Fibroblast of pulmonary artery (primary cell): ENCODE data around the gene RAB12.

Experiments used
- DNase-seq: peaks from one replicate; pipeline ENCODE4 v3.0.0-alpha.2; 2010; ENCODE audit warnings: low read depth
- H3K4me3 ChIP-seq: replicated peaks from 2 replicates; pipeline ENCODE4 v1.5.1; 2011; ENCODE audit warnings: low read depth, mild to moderate bottlenecking, control low read depth, low read length, moderate library complexity
- CTCF ChIP-seq: IDR thresholded peaks from 2 replicates; pipeline ENCODE4 v1.5.1; 2011; ENCODE audit warnings: mild to moderate bottlenecking, control low read depth, low read length, inconsistent platforms; ENCODE audit errors: missing control alignments

RAB12 gene

DNA sequence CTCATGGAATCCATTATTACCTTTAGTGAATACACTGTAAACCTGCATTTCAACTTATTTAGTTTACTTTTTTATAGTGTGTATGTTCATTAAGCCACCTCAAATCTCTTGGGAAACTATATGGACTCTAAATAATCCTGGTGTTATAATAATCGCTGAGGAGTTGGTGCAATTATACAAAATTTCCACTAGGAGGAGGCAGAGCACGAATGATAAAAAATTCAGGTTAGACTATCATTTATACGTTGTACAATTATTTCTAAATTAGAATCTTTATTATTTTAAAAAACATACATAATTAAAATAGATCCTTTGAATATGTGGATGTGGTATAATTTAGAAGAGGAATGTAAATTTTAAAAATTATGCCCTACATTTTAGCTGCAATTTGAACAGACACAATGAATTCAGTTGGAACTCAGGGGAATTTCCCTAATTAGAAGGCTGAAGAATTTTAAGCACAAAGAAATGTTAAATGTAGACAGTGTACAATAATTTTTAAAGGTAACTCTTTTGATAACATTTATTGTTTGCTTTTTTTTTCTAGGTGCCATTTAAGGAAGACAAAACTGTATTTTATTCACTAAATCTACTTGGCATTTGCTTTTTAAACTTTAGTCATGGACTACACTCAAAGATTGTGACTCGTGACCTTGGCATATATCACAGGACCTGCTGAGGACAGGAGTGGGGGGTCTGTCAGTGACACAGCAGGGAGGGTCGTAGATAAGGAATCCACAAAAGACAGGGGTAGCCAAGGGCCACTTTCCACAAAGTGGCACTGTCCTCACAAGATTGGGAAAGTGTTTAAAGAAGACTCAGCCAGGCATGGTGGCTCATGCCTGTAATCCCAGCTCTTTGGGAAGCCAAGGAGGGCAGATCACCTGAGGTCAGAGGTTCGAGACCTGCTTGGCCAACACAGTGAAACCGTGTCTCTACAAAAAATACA, 45.5 kb downstream of the RAB12 start:
- peak; percentile 49 for DNase-seq
- no peak overlapping the region for H3K4me3 ChIP-seq
- peak; percentile 68 for TF ChIP-seq CTCF

DNA sequence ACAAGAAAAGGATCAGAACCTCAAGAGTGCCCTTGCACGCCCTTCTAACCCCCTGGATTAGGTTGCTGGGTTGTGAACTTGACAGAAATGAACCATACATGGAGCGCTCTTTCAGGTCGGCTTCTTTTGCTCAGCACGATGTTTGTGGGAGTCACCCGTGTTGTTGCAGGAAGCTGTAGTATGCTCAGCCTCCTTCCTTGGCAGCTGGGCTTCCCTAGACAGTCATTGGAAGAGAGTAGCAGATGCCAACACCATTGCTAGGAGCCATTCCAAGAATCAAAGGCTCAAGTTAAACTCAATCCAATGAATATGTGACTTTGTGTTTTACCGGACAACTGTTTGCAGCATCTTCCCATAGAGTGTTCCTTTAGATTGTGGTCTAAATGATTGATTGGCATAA, 47.0 kb downstream of the RAB12 start:
- DNase-seq: peak; percentile 45
- no peak overlapping the region for H3K4me3 ChIP-seq
- TF ChIP-seq CTCF: no peak

DNA sequence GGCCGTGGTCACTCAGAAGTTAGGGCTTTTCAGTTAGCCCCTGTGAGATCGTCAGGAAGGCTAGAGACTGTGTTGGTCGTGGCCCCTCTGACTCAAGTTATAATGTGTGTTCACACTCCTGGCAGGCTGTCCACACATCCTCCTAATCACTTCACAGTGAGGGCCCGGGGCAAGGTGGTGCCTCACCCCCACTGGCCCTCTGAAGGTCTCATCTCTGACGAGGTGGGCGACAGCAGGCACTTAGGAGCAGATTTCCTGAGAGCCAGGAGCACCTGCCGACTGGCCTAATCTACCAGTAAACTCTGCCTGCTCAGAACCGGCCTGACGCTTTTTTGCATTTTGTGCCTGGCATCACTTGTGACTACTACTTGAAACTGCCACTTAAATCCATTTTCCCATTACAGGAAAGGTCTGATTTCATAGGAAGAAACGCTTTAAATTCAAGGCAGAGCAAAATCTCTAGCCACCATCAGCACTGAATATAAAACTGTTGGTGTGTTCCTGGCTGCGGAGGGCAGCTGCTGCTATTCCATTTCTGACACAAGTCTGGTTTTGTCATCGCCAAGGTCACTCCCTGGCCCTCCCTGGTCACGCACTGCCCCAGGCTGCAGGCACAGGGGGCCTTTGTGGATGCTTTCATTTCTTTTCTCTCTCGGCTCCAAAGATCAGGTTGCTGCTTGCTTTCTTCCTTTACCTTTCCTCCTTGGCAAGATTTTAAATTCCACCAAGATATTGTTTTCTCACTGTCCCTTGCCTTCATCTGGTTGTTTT, 48.0 kb downstream of the RAB12 start:
- H3K4me3 ChIP-seq: no peak overlapping the region
- TF ChIP-seq CTCF: no peak
- no peak for DNase-seq

DNA sequence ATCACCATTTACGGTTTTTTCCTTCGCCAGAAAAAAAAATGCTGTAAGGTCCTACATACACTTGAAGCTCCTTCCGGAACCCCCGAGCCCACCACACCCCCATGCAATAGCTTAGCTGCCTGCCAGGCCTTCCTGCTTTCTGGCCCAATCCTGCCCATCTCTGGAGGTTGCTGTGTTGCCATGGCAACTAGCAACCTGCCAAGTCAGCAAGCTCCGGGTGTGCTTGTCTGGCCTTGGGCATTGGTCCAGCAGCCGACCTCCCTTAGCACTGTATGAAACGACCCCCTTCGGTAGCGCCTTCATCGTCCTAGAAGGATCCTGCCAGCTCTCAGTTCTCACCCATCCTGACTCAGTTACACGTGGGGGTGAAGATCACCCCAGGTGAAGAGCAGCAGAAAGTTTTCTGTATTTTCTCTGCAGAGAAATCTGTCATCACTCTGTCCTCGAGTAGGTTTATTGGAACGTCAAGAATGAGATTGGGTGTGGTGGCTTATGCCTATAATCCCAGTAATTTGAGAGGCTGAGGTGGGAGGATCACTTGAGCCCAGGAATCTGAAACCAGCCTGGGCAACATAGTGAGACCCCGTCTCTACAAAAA, 48.7 kb downstream of the RAB12 start:
- H3K4me3 ChIP-seq: no peak overlapping the region
- peak; percentile 44 for DNase-seq
- no peak for TF ChIP-seq CTCF

DNA sequence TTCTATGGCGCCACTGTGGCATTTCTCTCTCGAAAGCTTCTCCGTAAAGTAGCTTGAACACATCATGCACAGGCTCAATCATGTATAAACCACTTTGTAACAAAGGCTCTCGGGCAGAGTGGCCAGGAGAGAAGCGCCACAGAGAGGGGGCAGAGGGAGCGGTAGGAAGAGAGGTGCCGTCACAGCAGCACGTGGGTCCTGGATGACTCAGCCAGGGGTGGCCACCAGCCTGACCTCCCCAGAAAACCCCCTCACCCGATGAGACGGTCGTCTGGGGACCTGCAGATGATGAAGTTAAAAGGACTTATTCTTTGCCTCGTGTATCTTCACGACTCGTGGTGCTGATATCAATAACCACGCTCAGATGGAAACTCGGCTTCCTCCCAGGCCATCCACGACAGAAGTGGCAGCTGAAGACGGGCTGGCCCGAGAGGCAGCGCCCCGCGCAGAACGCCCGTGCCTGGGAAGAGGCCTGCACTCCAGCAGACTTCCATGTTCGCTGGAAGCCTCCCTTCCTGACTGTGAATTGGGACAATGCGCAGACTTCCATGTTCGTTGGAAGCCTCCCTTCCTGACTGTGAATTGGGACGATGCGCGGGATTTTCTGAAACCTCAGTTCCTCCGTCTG, 49.7 kb downstream of the RAB12 start:
- H3K4me3 ChIP-seq: no peak overlapping the region
- DNase-seq: no peak
- no peak for TF ChIP-seq CTCF

- no peak overlapping the region for H3K4me3 ChIP-seq
- no peak for DNase-seq
- TF ChIP-seq CTCF: no peak
Measured at GRCh38 chr18:8659609-8660242, 50.5 kb downstream of the RAB12 start.
